K562 (cell line): ENCODE results near the gene RHOT1. TPM values are rescaled to one million over a fixed set of nuclear protein-coding genes. Genes with fewer than 3 reads are reported as not detected.
A peak's percentile ranks its signal among the peaks of the same experiment; 100 is the strongest.
"Not testable (repeated sequence)": the region's sequence is repeated elsewhere in the genome, so short reads cannot be mapped to it uniquely, and the experiment has no call there.

Experiments
- ATAC-seq: fragments of 200-7000 bp; cut with Tn5 transposase; 3 replicates; pipeline ENCODE4 v1.9.1; 2020; ENCODE audit warnings: moderate library complexity
- BruUV-seq: library from RNA; stranded (reverse); fragments of 400-500 nt; replicated peaks from 2 replicates; lab custom pipeline; 2021; lab: Mats Ljungman, UMichigan
- CTCF ChIA-PET: fragments of 300-600 bp; formaldehyde crosslinking; extraction: SDS; loops from one replicate; lab custom pipeline; 2021; ENCODE audit warnings: low intra/inter-chr PET ratio; lab: Yijun Ruan, JAX
- POLR2A ChIA-PET: fragments of 300-600, 350-650 bp; sonication (Branson Sonifier 250); formaldehyde crosslinking; extraction: SDS; loops from one replicate; lab custom pipeline; 2021; ENCODE audit warnings: antibody characterized with exemption, inconsistent platforms; lab: Yijun Ruan, JAX
- DNase-seq, 4 experiments: peaks; one replicate each; pipeline versions ENCODE4 v3.0.0 to v3.0.0-alpha.2; 2011 to 2018; ENCODE audit warnings: low spot score in 3 of 4, mixed read lengths in 3 of 4; ENCODE audit errors: extremely low read depth in 1 of 4
- FAIRE-seq: peaks from 2 replicates; lab custom pipeline; 2011; peaks lifted over from hg19 to GRCh38; lab: Jason Lieb, UNC
- H2AFZ ChIP-seq: 2 replicates; pipeline ENCODE4 v1.6.0; 2011; ENCODE audit warnings: low read depth, low read length, control low read depth, inconsistent platforms
- H3K27ac ChIP-seq: fragments of 200-600 bp; 3 replicates; pipeline ENCODE4 v1.8.0; 2011; ENCODE audit warnings: low read depth, mild to moderate bottlenecking, control low read depth, inconsistent platforms, low read length, moderate library complexity, mixed read lengths; ENCODE audit errors: extremely low read depth
- H3K27me3 ChIP-seq, 2 experiments: fragments of 300-600 bp in 1 of 2; 2 replicates in 1 of 2; 3 replicates in 1 of 2; pipeline versions ENCODE4 v1.6.0 to v1.8.0; 2011; ENCODE audit warnings: inconsistent platforms in 2 of 2, low read length in 2 of 2, mild to moderate bottlenecking in 1 of 2, mixed read lengths in 1 of 2, moderate library complexity in 1 of 2; ENCODE audit not compliant: control insufficient read depth in 2 of 2, insufficient read depth in 2 of 2
- H3K36me3 ChIP-seq: fragments of 300-600 bp; 3 replicates; pipeline ENCODE4 v1.8.0; 2011; ENCODE audit warnings: mild to moderate bottlenecking, low read length, inconsistent platforms; ENCODE audit not compliant: control insufficient read depth, insufficient read depth
- H3K4me1 ChIP-seq, 2 experiments: fragments of 200-600 bp in 1 of 2; replicated peaks in 1 of 2; 2 replicates in 1 of 2; 3 replicates in 1 of 2; pipeline versions ENCODE4 v1.5.1 to v1.8.0; 2011; ENCODE audit warnings: inconsistent platforms in 2 of 2, low read length in 2 of 2, mild to moderate bottlenecking in 1 of 2, mixed read lengths in 1 of 2, moderate library complexity in 1 of 2; ENCODE audit not compliant: control insufficient read depth in 2 of 2, insufficient read depth in 2 of 2
- H3K4me2 ChIP-seq: 2 replicates; pipeline ENCODE4 v1.6.1; 2011; ENCODE audit warnings: low read length, control low read depth, inconsistent platforms, mixed read lengths; ENCODE audit not compliant: insufficient read depth
- H3K4me3 ChIP-seq: fragments of 200-600 bp; sonication (generic), shearing (Covaris generic); 2 replicates; pipeline ENCODE4 v1.5.1; 2016; ENCODE audit warnings: control low read depth, inconsistent platforms
- H3K79me2 ChIP-seq: fragments of 200-600 bp; 3 replicates; pipeline ENCODE4 v1.8.0; 2011; ENCODE audit warnings: low read length, inconsistent platforms; ENCODE audit not compliant: control insufficient read depth, insufficient read depth
- H3K9ac ChIP-seq, 2 experiments: 2 replicates each; pipeline versions ENCODE4 v1.6.0 to v1.6.1; 2011; ENCODE audit warnings: low read depth in 2 of 2, low read length in 2 of 2, control low read depth in 1 of 2, inconsistent platforms in 1 of 2, mild to moderate bottlenecking in 1 of 2, mixed read lengths in 1 of 2; ENCODE audit not compliant: insufficient read depth in 1 of 2
- H3K9me1 ChIP-seq: one replicate; pipeline ENCODE4 v1.6.0; 2011; ENCODE audit warnings: inconsistent platforms, mild to moderate bottlenecking, low read length, moderate library complexity; ENCODE audit not compliant: control insufficient read depth, insufficient read depth
- H3K9me3 ChIP-seq: replicated peaks from 2 replicates; pipeline ENCODE4 v1.5.1; 2011; ENCODE audit warnings: low read depth, low read length, inconsistent platforms; ENCODE audit not compliant: control insufficient read depth, insufficient read depth
- H4K20me1 ChIP-seq: replicated peaks from 2 replicates; pipeline ENCODE4 v1.6.1; 2011; ENCODE audit warnings: low read length, inconsistent platforms, mixed read lengths; ENCODE audit not compliant: control insufficient read depth, insufficient read depth
- PHB2 ChIP-seq: fragments of 450-650 bp; IDR thresholded peaks from 2 replicates; pipeline ENCODE4 v1.6.1; 2017; ENCODE audit warnings: low read depth
- WGBS: fragments of 100-300 bp; shearing (Covaris generic); methylation state at CpG from one replicate; pipeline ENCODE4 v1.1.6; 2016; ENCODE audit warnings: low coverage, mixed read lengths; ENCODE audit not compliant: insufficient coverage; ENCODE audit errors: missing lambda C conversion rate; 5-methylcytosine and 5-hydroxymethylcytosine counted together
- in situ Hi-C: fragments of 300-500 bp; cut with MboI; formaldehyde crosslinking; loops from 4 replicates; pipeline ENCODE4 v1.15.0; 2018; ENCODE audit warnings: inconsistent platforms, mixed read lengths
- intact Hi-C: fragments of 100-400 bp; cut with micrococcal nuclease; formaldehyde crosslinking; loops from 2 replicates; pipeline ENCODE4 v1.14.2; 2022
- polyA plus RNA-seq, 8 experiments: library from polyadenylated mRNA; depleted of rRNA in 4 of 8; stranded (reverse) in 5 of 8; unstranded in 3 of 8; fragments of >200 nt; fragmentation: Nextera tagmentation in 2 of 8; fragmentation: Illumina TruSeq in 1 of 8; extraction: Ambion mirVana in 2 of 8; extraction: Trizol in 1 of 8; gene quantifications; 2 replicates each; pipeline versions ENCODE4 v1.2.1 to v1.2.3, GENCODE V29; 2011 to 2014; ENCODE audit warnings: inconsistent platforms in 1 of 8, missing spikeins in 1 of 8
- total RNA-seq, 7 experiments: library from RNA; depleted of rRNA in 6 of 7; stranded (reverse); fragments of >200 nt in 6 of 7; fragmentation: Illumina TruSeq in 2 of 7; extraction: Trizol in 2 of 7; gene quantifications; 2 replicates each; pipeline versions ENCODE4 v1.2.1 to v1.2.3, GENCODE V29; 2011 to 2021; ENCODE audit warnings: low replicate concordance in 1 of 7
- TF ChIP-seq, protein P1 (sequence below): sonication (generic); formaldehyde crosslinking; IDR thresholded peaks from 2 replicates; pipeline ENCODE4 v1.8.1; 2023; ENCODE audit warnings: mild to moderate bottlenecking, missing genetic modification reagents

Gene RHOT1
- total and polyA plus RNA-seq, 9 of the 15 experiments (the other 6 are each of a cell fraction or from before 2014, with no cell fraction given), result 23.0 to 101 (median 32.2) TPM

- Histone ChIP-seq H3K4me3 (no peak overlapping the region), H3K9ac (no peak overlapping the region), H3K9me3 (0 out of 2 replicates have a peak, but pooled peaks cover 2% of the 10 kb centered on the region), H3K79me2 (no peaks in the 10 kb centered on the region), H3K36me3 (peaks cover 50% of the 10 kb centered on the region), H3K4me2 (no peak overlapping the region), H3K27me3 (no peaks in the 10 kb centered on the region), H3K9me1 (no peaks in the 10 kb centered on the region), H4K20me1 (no peaks in the 10 kb centered on the region), H2AFZ (no peak overlapping the region), H3K27ac (no peak overlapping the region), H3K4me1 (no peaks in the 10 kb centered on the region)
- DNase-seq (no peak), FAIRE-seq (no peak), ATAC-seq (no peak)
- no peak for TF ChIP-seq PHB2
- POLR2A ChIA-PET, result interaction anchor here (0.9 to 1.5 kb wide), 4 partner anchors 9 to 16 kb away, joined by 3 to 7 read pairs (median 4); no protein-coding TSS in a partner anchor
- BruUV-seq, result no TSS peak
- in situ Hi-C loops (no loop called here), intact Hi-C loops (no loop called here)
- WGBS, result 92% methylated on average over 3 of the region's 3 CpGs
- CTCF ChIA-PET, result no interaction called here
Observed at GRCh38 chr17:32174889-32175288, 32.6 kb downstream of the RHOT1 start.

DNA sequence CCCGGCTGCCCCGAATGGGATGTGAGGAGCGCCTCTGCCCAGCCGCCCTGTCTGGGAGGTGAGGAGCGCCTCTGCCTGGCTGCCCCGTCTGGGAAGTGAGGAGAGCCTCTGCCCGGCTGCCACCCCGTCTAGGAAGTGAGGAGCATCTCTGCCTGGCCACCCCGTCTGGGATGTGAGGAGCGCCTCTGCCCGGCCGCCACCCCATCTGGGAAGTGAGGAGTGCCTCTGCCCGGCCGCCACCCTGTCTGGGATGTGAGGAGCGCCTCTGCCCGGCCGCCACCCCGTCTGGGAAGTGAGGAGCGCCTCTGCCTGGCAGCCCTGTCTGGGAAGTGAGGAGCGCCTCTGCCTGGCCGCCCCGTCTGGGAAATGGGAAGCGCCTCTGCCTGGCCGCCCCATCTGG is 36.4 kb downstream of the RHOT1 start:
- DNase-seq, H4K20me1 ChIP-seq, CTCF ChIA-PET, BruUV-seq, FAIRE-seq, intact Hi-C loops, H3K79me2 ChIP-seq, H2AFZ ChIP-seq, H3K9me3 ChIP-seq: not testable (repeated sequence)
- H3K36me3 ChIP-seq, result peaks cover 56% of the 10 kb centered on the region
- TF ChIP-seq, protein P1, sequence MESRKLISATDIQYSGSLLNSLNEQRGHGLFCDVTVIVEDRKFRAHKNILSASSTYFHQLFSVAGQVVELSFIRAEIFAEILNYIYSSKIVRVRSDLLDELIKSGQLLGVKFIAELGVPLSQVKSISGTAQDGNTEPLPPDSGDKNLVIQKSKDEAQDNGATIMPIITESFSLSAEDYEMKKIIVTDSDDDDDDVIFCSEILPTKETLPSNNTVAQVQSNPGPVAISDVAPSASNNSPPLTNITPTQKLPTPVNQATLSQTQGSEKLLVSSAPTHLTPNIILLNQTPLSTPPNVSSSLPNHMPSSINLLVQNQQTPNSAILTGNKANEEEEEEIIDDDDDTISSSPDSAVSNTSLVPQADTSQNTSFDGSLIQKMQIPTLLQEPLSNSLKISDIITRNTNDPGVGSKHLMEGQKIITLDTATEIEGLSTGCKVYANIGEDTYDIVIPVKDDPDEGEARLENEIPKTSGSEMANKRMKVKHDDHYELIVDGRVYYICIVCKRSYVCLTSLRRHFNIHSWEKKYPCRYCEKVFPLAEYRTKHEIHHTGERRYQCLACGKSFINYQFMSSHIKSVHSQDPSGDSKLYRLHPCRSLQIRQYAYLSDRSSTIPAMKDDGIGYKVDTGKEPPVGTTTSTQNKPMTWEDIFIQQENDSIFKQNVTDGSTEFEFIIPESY, result peak; percentile 63
- TF ChIP-seq, all 486 proteins: peak for 1; not testable (repeated sequence) for 485
- in situ Hi-C loops, POLR2A ChIA-PET, ATAC-seq, H3K4me1 ChIP-seq, H3K27me3 ChIP-seq, H3K9me1 ChIP-seq, H3K4me2 ChIP-seq, H3K9ac ChIP-seq, H3K4me3 ChIP-seq, H3K27ac ChIP-seq: not testable (repeated sequence)
- 97% methylated on average over 16 of the region's 24 CpGs for WGBS
